Muscle of leg (tissue), 11 donors: ENCODE results near the gene PRKCD. TPM values are rescaled to one million over a fixed set of nuclear protein-coding genes. Genes with fewer than 3 reads are reported as not detected.
A peak's percentile ranks its signal among the peaks of the same experiment; 100 is the strongest.

Experiments used
- DNase-seq: peaks from one replicate; pipeline ENCODE4 v3.0.0; 2013
- H3K27ac ChIP-seq: one replicate; pipeline ENCODE4 v1.5.1; 2013; ENCODE audit warnings: mild to moderate bottlenecking, low read length, control low read depth
- H3K27me3 ChIP-seq: one replicate; pipeline ENCODE4 v1.6.1; 2013; ENCODE audit warnings: low read length; ENCODE audit not compliant: control insufficient read depth, insufficient read depth
- H3K36me3 ChIP-seq: one replicate; pipeline ENCODE4 v1.6.1; 2013; ENCODE audit warnings: low read length; ENCODE audit not compliant: control insufficient read depth, insufficient read depth
- H3K4me1 ChIP-seq: one replicate; pipeline ENCODE4 v1.6.1; 2013; ENCODE audit warnings: low read length; ENCODE audit not compliant: control insufficient read depth, insufficient read depth
- H3K4me3 ChIP-seq: one replicate; pipeline ENCODE4 v1.5.1; 2013; ENCODE audit warnings: low read length, control low read depth
- H3K9me3 ChIP-seq: replicated peaks from 2 replicates; pipeline ENCODE4 v1.6.1; 2013; ENCODE audit warnings: low read depth, low read length; ENCODE audit not compliant: control insufficient read depth
- WGBS: methylation state at CpG from one replicate; pipeline ENCODE4 v1.1.5; 2013; ENCODE audit warnings: missing lambda C conversion rate; ENCODE audit not compliant: insufficient coverage; 5-methylcytosine and 5-hydroxymethylcytosine counted together
- polyA plus RNA-seq, 8 donors: library from polyadenylated mRNA; unstranded; fragments of 120-200 nt; gene quantifications; one replicate each; pipeline versions ENCODE4 v1.2.1 to v1.2.3, GENCODE V29; 2013; ENCODE audit warnings: inconsistent platforms in 1 of 8, low replicate concordance in 1 of 8; ENCODE audit not compliant: insufficient read length in 8 of 8, insufficient read depth in 1 of 8
- total RNA-seq: library from RNA; stranded (reverse); fragments of 120-200 nt; gene quantifications from one replicate; pipeline ENCODE4 v1.2.4, GENCODE V29; 2013

Gene PRKCD
- total and polyA plus RNA-seq, 9 donors: 1.5 to 11.8 (median 7.9) TPM

DNA sequence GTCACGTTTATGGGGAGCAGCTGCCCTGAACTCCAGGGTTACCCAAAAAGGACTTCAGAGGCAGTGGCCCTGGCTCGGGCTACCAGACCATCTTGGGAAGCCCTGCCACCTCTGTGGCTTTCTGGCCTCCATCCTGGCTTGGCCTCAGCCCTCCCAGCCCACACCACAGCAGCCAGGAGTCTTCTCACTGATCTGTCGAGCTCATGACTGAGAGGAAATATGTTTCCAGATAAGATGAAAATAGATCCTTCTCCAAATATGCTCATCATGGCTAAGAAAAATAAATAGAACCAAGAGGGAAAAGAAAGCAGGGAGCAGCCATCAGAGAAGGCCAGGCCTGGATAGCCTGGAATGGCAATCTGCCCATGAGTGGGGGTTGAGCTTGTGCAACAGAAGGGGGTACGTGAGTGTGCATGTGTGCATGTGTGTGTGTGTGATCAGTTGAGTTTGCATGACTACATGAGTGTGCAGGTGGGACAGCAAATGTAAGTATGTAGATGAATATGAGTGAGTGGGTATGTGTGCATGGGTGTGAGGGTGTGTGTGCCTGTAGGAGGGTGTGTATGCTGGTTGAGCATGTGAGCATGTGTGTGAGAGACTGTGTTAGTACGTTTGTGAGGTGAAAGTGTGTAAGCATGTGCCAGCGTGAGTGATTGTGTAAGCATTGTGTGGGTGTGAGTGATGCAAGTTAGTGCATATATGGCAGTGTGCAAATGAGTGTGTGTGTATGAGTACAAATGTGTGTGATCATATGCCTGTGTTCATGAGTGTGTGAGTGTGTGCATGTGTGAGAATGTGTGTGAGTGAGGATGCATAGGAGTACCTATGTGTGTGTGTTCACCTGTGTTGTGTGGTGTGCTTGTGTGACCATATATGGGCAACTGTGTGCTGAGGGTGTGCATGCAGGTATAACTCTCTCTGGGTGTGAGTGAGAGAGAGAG is 20.8 kb upstream of the PRKCD start:
- H3K4me1 ChIP-seq: no peaks in the 10 kb centered on the region
- no peak overlapping the region for H3K4me3 ChIP-seq
- no peaks in the 10 kb centered on the region for H3K9me3 ChIP-seq
- WGBS: 71% methylated on average over 5 of the region's 6 CpGs
- H3K27me3 ChIP-seq: peaks cover 2% of the 10 kb centered on the region
- H3K27ac ChIP-seq: no peak overlapping the region
- H3K36me3 ChIP-seq: no peaks in the 10 kb centered on the region
- no peak for DNase-seq

DNA sequence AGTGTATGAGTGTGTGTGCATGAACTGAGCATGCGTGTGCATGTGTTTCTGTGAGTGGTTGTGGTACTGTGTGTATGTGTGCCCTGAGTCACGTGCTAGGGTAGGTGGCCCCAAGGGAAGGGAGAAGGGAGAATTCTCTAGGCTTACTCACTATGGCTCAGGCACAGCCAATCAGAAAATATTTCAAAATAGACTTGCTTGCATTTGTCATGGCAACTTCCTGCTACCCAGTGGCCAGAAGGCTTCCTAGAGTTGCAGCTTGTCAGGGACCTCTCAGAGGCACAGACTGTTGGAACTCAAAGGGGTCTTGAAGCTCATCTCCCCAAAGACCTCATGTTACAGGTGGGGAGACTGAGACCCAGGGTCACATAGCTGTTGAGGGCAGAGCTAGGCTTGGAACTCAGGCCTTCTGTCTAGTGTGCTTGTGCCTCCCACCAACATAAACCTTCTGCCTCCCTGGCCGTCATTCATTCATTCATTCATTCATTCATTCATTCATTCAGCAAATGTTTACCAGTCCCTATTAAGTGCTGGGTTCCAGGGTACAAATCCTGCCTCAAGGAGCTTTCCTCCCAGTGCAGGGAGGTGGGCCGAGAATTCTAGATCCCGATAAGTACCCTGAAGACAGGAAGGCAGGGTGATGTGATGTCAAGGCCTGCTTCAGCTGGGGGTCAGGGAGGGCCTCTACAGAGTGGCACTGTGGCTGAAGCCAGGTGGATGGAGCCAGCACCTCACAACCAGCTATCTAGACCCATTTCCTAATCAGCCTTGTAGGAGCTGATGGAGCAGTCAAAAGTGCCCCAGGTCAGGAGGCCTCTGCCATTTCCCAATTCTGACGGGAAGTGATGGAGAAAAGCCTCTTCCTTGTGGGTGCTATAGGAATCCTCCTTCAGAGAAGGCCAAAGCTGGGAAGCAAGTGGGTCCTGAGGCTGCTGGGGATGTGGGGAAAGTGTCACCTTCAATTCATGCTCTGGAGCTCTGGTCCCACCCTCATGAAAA is 19.9 kb upstream of the PRKCD start:
- Histone ChIP-seq H3K27me3 (peaks cover 4% of the 10 kb centered on the region), H3K4me1 (no peaks in the 10 kb centered on the region), H3K36me3 (no peaks in the 10 kb centered on the region), H3K27ac (no peak overlapping the region), H3K9me3 (no peaks in the 10 kb centered on the region), H3K4me3 (no peak overlapping the region)
- 92% methylated on average over 5 of the region's 6 CpGs for WGBS
- DNase-seq: peak; percentile 41

DNA sequence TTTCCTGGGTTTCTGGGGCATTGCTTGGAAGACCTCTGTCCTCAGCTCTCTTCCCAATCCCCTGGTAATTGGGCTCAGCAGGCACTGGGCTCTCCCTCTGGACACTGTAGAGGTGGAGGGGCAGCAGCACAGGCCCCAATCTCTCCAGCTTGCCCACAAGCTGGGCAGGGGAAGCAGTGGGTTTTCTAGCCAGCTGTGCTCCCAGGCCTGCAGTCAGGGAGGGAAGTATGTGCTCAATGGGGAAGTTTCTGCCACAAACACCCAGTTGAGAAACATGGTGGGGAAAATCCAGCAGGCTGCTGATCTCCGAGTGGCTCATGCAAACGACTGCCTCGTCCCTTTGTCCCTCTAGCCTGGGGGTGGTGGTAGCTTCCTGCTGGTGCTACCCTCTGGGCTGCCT is 18.0 kb upstream of the PRKCD start:
- Histone ChIP-seq H3K9me3 (no peaks in the 10 kb centered on the region), H3K27ac (no peak overlapping the region), H3K27me3 (peaks cover 4% of the 10 kb centered on the region), H3K4me3 (no peak overlapping the region), H3K4me1 (no peaks in the 10 kb centered on the region), H3K36me3 (no peaks in the 10 kb centered on the region)
- WGBS: 88% methylated on average over 3 of the region's 3 CpGs
- DNase-seq: peak; percentile 46

DNA sequence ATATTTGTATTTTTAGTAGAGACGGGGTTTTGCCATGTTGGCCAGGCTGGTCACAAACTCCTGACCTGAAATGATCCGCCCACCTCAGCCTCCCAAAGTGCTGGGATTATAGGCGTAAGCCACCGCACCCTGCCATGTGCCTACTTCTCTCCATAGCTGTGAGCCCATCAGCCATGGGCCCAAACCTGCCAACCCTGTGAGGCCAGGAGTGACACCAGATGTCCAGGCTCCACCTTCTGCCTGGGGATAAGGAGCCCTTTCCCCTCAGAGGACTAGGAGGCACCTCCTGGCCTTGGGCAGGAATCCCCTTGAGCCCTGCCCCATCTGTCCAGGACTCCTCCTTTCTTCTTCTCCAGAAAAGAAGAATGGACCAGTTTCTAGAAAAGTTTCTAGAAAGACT is 16.6 kb upstream of the PRKCD start:
- Histone ChIP-seq H3K36me3 (no peaks in the 10 kb centered on the region), H3K4me1 (no peaks in the 10 kb centered on the region)
- WGBS: 94% methylated on average over 4 of the region's 4 CpGs

DNA sequence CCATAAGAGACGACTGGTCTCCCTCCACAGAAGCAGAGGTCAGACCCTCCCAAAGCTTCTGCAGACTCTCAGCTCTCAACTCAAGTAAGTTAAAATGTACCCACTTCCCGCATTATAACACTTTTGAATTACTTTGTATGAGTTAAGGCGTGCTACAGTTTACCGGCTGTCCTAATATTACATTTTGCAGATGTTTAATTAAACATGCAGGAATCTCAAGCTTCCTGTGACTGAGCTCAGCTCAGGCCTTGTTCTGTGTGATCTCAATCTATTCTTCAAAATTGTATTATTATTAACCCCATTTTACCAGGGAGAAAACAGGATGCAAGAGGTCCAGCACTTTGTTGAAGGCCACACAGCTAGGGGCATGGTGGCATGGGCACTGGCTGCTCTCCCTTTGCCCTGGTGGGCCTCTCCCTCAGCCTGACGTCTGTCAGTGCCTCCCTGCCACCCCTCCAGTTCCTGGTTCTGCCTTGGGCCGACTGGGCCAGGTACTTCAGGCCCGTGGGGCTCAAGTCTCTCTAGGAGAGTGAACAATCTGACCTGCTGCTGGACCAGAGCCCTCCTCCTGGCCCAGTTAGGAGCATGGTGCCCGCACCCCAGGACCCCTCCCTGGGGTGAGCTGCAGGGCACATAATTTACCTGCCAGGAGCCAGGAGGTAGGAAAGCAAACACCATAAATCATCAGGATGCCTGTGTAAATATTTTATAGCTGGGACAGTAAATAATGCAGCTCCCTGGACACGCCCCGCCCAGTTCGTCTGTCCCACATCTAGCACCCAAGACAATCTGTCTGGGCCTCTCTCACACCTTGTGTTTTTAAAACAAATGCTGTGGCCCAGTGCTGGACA is 15.9 kb upstream of the PRKCD start:
- WGBS: 76% methylated on average over 6 of the region's 11 CpGs
- H3K27me3 ChIP-seq: peaks cover 4% of the 10 kb centered on the region
- no peaks in the 10 kb centered on the region for H3K9me3 ChIP-seq
- H3K36me3 ChIP-seq: no peaks in the 10 kb centered on the region
- no peak for DNase-seq
- no peaks in the 10 kb centered on the region for H3K4me1 ChIP-seq
- no peak overlapping the region for H3K4me3 ChIP-seq
- H3K27ac ChIP-seq: no peak overlapping the region

More for the DNA sequence above, 16.6 kb upstream of the PRKCD start:
- no peak for DNase-seq
- H3K9me3 ChIP-seq: no peaks in the 10 kb centered on the region
- no peak overlapping the region for H3K4me3 ChIP-seq
- H3K27me3 ChIP-seq: peaks cover 4% of the 10 kb centered on the region
- H3K27ac ChIP-seq: no peak overlapping the region

DNA sequence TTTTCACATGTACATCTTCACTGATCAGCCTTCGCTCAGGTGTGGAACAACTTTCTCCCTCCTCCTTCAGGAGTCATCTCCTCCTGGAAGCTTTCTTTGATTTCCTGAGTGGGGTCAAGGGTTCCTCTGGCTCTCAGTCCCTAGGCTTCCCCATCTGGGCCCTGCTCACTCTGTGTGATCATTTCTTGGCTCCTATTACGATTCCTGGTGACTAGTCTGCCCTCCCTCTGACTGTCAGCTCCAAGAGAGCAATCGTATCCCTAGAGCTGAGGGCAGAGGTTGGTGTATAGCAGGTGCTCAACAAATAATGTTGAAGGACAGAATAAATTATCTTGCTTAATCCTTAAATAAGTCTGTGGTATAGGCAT is 15.3 kb upstream of the PRKCD start:
- no peak for DNase-seq
- Histone ChIP-seq H3K9me3 (no peaks in the 10 kb centered on the region), H3K4me3 (no peak overlapping the region), H3K36me3 (no peaks in the 10 kb centered on the region), H3K27ac (no peak overlapping the region), H3K4me1 (no peaks in the 10 kb centered on the region), H3K27me3 (peaks cover 4% of the 10 kb centered on the region)
- WGBS: no CpG with 5 or more reads among the region's 3 CpGs

DNA sequence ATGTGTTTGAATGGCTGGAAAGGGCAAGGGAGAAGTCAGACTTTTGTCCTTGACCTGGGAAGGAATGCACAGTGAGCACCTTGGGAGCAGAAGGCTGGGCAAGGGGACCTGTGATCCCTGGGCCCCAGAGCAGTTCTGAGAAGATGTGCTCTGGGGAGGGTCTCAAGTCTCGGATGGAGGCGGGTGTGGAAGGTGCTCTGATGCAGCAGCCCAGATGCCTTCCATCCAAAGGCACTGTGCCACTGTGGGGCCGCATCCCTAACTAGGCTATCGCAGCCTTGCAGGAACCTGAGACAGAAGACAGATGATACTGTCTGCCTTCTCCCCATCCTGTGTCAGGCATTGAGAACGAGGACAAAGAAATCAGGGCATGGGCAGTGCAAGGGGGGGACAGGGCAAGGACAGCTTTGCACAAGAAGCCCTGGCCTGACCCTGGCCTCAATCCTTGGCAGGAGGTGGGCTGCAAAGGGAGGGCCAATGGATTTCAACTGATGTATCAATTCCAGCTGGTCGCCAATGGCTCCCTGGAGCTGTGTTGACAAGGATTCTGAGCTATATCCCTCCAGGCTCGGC is 14.6 kb upstream of the PRKCD start:
- Histone ChIP-seq H3K36me3 (no peaks in the 10 kb centered on the region), H3K27ac (no peak overlapping the region), H3K27me3 (peaks cover 4% of the 10 kb centered on the region), H3K9me3 (no peaks in the 10 kb centered on the region), H3K4me3 (no peak overlapping the region), H3K4me1 (no peaks in the 10 kb centered on the region)
- no peak for DNase-seq
- WGBS: 63% methylated on average over 7 of the region's 7 CpGs

DNA sequence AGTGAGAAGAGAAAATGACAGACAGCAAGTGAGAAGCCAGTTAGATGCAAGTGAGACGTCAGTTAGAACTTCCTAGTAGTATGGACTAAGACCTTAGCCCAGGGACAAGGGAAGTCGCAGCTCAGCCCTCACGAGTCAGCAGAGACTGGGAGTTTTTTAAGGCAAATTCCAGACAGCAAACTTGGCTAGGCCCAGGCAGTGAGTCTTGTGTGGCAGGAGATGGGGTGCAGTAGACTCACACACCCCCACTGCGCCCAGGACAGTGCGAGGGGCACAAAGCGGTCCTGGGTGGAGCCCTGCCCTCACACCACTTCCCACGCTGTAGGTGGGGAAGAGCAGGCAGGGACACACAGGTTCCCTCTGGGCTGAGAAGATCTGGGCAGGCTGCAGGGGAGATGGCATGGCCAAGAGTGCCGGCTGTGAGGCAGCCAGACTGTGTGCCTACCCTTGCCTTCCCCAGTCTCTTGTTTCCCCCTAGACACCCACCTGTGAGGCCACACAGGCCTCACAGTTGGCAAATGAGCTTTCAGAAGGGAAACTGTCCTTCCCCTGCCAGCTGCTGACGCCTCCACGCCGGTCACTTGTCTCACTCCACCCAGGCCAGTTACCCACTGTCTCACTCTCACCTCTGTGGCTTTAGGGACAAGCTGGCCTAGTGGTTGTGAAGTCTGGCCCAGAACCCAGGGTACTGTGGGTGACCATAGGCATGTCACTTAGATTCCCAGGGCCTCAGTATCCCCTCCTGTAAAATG is 13.7 kb upstream of the PRKCD start:
- no peak for DNase-seq
- Histone ChIP-seq H3K27ac (no peak overlapping the region), H3K4me3 (no peak overlapping the region), H3K36me3 (no peaks in the 10 kb centered on the region), H3K4me1 (no peaks in the 10 kb centered on the region), H3K9me3 (no peaks in the 10 kb centered on the region), H3K27me3 (peaks cover 4% of the 10 kb centered on the region)
- whole genome bisulfite sequencing: 82% methylated on average over 6 of the region's 11 CpGs

DNA sequence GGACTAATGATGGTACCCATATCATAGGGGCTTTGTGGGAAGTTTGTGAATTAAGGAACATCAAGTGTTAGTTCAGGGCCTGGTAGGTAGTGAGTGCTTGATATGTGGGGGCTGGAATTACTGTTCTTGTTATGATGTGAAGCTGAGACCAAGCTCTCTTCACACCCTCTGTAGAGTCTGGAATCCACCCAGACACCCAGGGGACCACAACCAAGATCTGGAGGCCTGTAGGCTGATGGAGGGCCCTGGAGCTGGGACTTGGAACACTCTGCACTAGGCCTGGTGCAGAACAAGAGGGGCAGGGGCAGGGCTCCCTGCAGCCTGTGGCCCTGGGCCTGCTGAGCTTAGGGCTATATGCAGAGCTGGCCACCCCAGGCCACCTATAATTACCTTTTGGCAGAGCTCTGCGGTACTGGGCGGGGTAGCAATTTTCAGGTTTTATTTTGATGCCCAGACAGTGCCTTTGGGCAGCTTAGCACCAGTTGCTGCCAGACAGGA is 13.1 kb upstream of the PRKCD start:
- H3K36me3 ChIP-seq: no peaks in the 10 kb centered on the region
- H3K27me3 ChIP-seq: peaks cover 4% of the 10 kb centered on the region
- no peak overlapping the region for H3K4me3 ChIP-seq
- DNase-seq: no peak
- H3K27ac ChIP-seq: no peak overlapping the region
- H3K9me3 ChIP-seq: no peaks in the 10 kb centered on the region
- WGBS: 100% methylated on average over 1 of the region's 2 CpGs
- no peaks in the 10 kb centered on the region for H3K4me1 ChIP-seq
